GM12891 (cell line): Measurements from ENCODE around the gene OCIAD1.

ENCODE experiments used
- POLR2A ChIP-seq: IDR thresholded peaks from 2 replicates; pipeline ENCODE4 v1.6.1; 2011; ENCODE audit warnings: low read depth, low read length, control low read depth
- SPI1 ChIP-seq: IDR thresholded peaks from 2 replicates; pipeline ENCODE4 v1.6.1; 2011; ENCODE audit warnings: low read depth, low read length, control low read depth
- TAF1 ChIP-seq: IDR thresholded peaks from 2 replicates; pipeline ENCODE4 v1.6.1; 2011; ENCODE audit warnings: low read depth, low read length, control low read depth

DNA sequence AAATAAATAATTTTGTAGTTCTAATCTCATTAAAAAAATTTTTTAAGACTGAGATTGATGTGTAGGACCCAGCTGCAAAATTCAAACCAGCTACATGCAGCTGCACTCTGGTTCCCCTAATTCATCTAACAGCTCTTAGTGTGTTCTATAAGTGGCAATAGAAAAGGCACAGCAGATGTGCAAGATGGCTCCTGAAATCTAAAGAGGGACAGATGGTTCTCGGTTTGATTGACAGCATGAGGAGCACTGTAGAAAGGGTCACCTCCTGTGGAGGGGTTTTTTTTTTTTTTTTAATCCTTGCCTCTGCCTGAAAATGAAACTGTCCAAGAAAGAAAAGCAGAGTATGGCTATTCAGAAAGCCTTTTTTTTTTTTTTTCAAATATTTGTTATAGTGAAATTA is 16.9 kb upstream of the OCIAD1 start:
- no peak for TF ChIP-seq POLR2A
- no peak for TF ChIP-seq SPI1
- TF ChIP-seq TAF1, result no peak
